ENCODE data around the gene STX16.

The STX16 gene

GRCh38 chr20:58652606-58653294, 1.7 kb downstream of the STX16 start:
- peak overlapping the region; percentile 46 for H3K4me3 ChIP-seq (ENCODE audit: low read depth, low read length)

GRCh38 chr20:58654337-58654736, 3.3 kb downstream of the STX16 start:
- H3K4me3 ChIP-seq (ENCODE audit: low read depth, low read length), result no peak overlapping the region

- H3K4me3 ChIP-seq (ENCODE audit: low read depth, low read length), result no peak overlapping the region
These were observed 4.4 kb downstream of the STX16 start for GRCh38 chr20:58655328-58656107.

- H3K4me3 ChIP-seq (ENCODE audit: low read depth, low read length), result no peak overlapping the region
These were observed 5.7 kb downstream of the STX16 start for GRCh38 chr20:58656831-58657230.

- H3K4me3 ChIP-seq (ENCODE audit: low read depth, low read length), result no peak overlapping the region
These were observed 6.2 kb downstream of the STX16 start for GRCh38 chr20:58657262-58657661.

GRCh38 chr20:58657986-58658385, 6.9 kb downstream of the STX16 start:
- no peak overlapping the region for H3K4me3 ChIP-seq (ENCODE audit: low read depth, low read length)

- H3K4me3 ChIP-seq (ENCODE audit: low read depth, low read length), result no peak overlapping the region
These were observed 7.7 kb downstream of the STX16 start for GRCh38 chr20:58658760-58659159.

- no peak overlapping the region for H3K4me3 ChIP-seq (ENCODE audit: low read depth, low read length)
These were observed 8.8 kb downstream of the STX16 start for GRCh38 chr20:58659841-58660240.

GRCh38 chr20:58660855-58661597, 9.9 kb downstream of the STX16 start:
- H3K4me3 ChIP-seq (ENCODE audit: low read depth, low read length), result no peak overlapping the region

- no peak overlapping the region for H3K4me3 ChIP-seq (ENCODE audit: low read depth, low read length)
These were observed 10.8 kb downstream of the STX16 start for GRCh38 chr20:58661598-58662473.

- H3K4me3 ChIP-seq (ENCODE audit: low read depth, low read length), result no peak overlapping the region
These were observed 13.2 kb downstream of the STX16 start for GRCh38 chr20:58664331-58664730.

GRCh38 chr20:58664883-58665282, 13.8 kb downstream of the STX16 start:
- no peak overlapping the region for H3K4me3 ChIP-seq (ENCODE audit: low read depth, low read length)

- H3K4me3 ChIP-seq (ENCODE audit: low read depth, low read length), result no peak overlapping the region
These were observed 14.5 kb downstream of the STX16 start for GRCh38 chr20:58665606-58666005.

- H3K4me3 ChIP-seq (ENCODE audit: low read depth, low read length), result no peak overlapping the region
These were observed 15.6 kb downstream of the STX16 start for GRCh38 chr20:58666702-58667101.

- H3K4me3 ChIP-seq (ENCODE audit: low read depth, low read length), result no peak overlapping the region
These were observed 16.9 kb downstream of the STX16 start for GRCh38 chr20:58667975-58668374.

- no peak overlapping the region for H3K4me3 ChIP-seq (ENCODE audit: low read depth, low read length)
These were observed 17.8 kb downstream of the STX16 start for GRCh38 chr20:58668901-58669286.

- H3K4me3 ChIP-seq (ENCODE audit: low read depth, low read length), result no peak overlapping the region
These were observed 18.4 kb downstream of the STX16 start for GRCh38 chr20:58669287-58670006.

GRCh38 chr20:58670102-58670501, 19.0 kb downstream of the STX16 start:
- no peak overlapping the region for H3K4me3 ChIP-seq (ENCODE audit: low read depth, low read length)

GRCh38 chr20:58670659-58671058, 19.6 kb downstream of the STX16 start:
- no peak overlapping the region for H3K4me3 ChIP-seq (ENCODE audit: low read depth, low read length)

GRCh38 chr20:58673119-58673518, 22.0 kb downstream of the STX16 start:
- H3K4me3 ChIP-seq (ENCODE audit: low read depth, low read length), result no peak overlapping the region
